Osteoblast (primary cell): Measurements from ENCODE around the gene TTLL5. TPM values are rescaled to one million over a fixed set of nuclear protein-coding genes. Genes with fewer than 3 reads are reported as not detected.

Experiments used
- DNase-seq: peaks from one replicate; pipeline ENCODE4 v3.0.0; 2011; ENCODE audit warnings: low spot score, mixed read lengths; ENCODE audit not compliant: insufficient read length; ENCODE audit errors: missing footprints
- H2AFZ ChIP-seq: 2 replicates; pipeline ENCODE4 v1.6.0; 2011; ENCODE audit warnings: mild to moderate bottlenecking, low read length
- H3K27ac ChIP-seq: 2 replicates; pipeline ENCODE4 v1.5.1; 2011; ENCODE audit warnings: mild to moderate bottlenecking, low read depth, low read length, moderate library complexity
- H3K27me3 ChIP-seq: 2 replicates; pipeline ENCODE4 v1.6.0; 2012; ENCODE audit warnings: mild to moderate bottlenecking, control low read depth, inconsistent platforms, low read length, moderate library complexity; ENCODE audit not compliant: insufficient read depth
- H3K36me3 ChIP-seq: 2 replicates; pipeline ENCODE4 v1.5.1; 2011; ENCODE audit warnings: mild to moderate bottlenecking, low read length, control low read depth, moderate library complexity; ENCODE audit not compliant: insufficient read depth
- H3K4me1 ChIP-seq: 2 replicates; pipeline ENCODE4 v1.5.1; 2011; ENCODE audit warnings: mild to moderate bottlenecking, low read length, control low read depth, moderate library complexity; ENCODE audit not compliant: insufficient read depth
- H3K4me2 ChIP-seq: 2 replicates; pipeline ENCODE4 v1.6.0; 2011; ENCODE audit warnings: mild to moderate bottlenecking, low read length; ENCODE audit not compliant: insufficient read depth
- H3K4me3 ChIP-seq: fragments of 200-600 bp; sonication (generic); 3 replicates; pipeline ENCODE4 v1.5.1; 2012; ENCODE audit warnings: mild to moderate bottlenecking, low read length, inconsistent platforms; ENCODE audit not compliant: insufficient read depth
- H3K79me2 ChIP-seq: 2 replicates; pipeline ENCODE4 v1.6.0; 2012; ENCODE audit warnings: mild to moderate bottlenecking, low read length, control low read depth, inconsistent platforms; ENCODE audit not compliant: insufficient read depth
- H3K9me3 ChIP-seq: 2 replicates; pipeline ENCODE4 v1.5.1; 2011; ENCODE audit warnings: low read depth, low read length, control low read depth
- H4K20me1 ChIP-seq: 2 replicates; pipeline ENCODE4 v1.6.0; 2012; ENCODE audit warnings: mild to moderate bottlenecking, low read length, control low read depth; ENCODE audit not compliant: insufficient read depth
- total RNA-seq: library from RNA; depleted of rRNA; stranded (reverse); fragments of >200 nt; gene quantifications from 2 replicates; pipeline ENCODE4 v1.2.3, GENCODE V29; 2012
- TF ChIP-seq, protein P1 (sequence below): IDR thresholded peaks from 2 replicates; pipeline ENCODE4 v1.5.1; 2011; ENCODE audit warnings: mild to moderate bottlenecking, low read depth, low read length, moderate library complexity; ENCODE audit errors: extremely low read depth

The TTLL5 gene
- total RNA-seq, 1 donor = 30.4 TPM

DNA sequence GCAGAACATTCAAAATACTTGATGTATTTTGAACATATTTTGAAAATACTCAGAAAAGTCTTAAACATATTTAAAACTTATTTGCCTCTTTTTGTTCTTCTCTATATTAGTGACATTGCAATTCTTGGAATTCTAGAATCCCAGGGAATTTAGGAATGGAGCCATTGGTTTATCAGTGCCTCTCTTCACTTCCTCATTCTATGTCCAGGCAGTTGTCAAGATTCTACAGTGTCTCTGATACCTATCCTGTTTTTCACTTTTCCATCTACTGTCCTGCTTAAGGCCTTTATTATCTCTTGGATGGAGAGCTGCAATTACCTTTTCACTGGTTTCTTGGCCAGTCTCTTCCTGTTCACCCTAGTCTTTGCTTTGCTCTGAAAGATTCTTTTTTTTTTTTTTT, 144.6 kb downstream of the TTLL5 start:
- H3K27me3 ChIP-seq = no peaks in the 10 kb centered on the region
- no peak overlapping the region for H3K27ac ChIP-seq
- H3K4me3 ChIP-seq = no peak overlapping the region
- TF ChIP-seq, protein P1, sequence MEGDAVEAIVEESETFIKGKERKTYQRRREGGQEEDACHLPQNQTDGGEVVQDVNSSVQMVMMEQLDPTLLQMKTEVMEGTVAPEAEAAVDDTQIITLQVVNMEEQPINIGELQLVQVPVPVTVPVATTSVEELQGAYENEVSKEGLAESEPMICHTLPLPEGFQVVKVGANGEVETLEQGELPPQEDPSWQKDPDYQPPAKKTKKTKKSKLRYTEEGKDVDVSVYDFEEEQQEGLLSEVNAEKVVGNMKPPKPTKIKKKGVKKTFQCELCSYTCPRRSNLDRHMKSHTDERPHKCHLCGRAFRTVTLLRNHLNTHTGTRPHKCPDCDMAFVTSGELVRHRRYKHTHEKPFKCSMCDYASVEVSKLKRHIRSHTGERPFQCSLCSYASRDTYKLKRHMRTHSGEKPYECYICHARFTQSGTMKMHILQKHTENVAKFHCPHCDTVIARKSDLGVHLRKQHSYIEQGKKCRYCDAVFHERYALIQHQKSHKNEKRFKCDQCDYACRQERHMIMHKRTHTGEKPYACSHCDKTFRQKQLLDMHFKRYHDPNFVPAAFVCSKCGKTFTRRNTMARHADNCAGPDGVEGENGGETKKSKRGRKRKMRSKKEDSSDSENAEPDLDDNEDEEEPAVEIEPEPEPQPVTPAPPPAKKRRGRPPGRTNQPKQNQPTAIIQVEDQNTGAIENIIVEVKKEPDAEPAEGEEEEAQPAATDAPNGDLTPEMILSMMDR = no peak
- H4K20me1 ChIP-seq = no peaks in the 10 kb centered on the region
- DNase-seq = no peak
- H3K9me3 ChIP-seq = no peaks in the 10 kb centered on the region
- no peaks in the 10 kb centered on the region for H3K79me2 ChIP-seq
- no peaks in the 10 kb centered on the region for H3K36me3 ChIP-seq
- H3K4me2 ChIP-seq = no peak overlapping the region
- no peak overlapping the region for H2AFZ ChIP-seq
- no peaks in the 10 kb centered on the region for H3K4me1 ChIP-seq

DNA sequence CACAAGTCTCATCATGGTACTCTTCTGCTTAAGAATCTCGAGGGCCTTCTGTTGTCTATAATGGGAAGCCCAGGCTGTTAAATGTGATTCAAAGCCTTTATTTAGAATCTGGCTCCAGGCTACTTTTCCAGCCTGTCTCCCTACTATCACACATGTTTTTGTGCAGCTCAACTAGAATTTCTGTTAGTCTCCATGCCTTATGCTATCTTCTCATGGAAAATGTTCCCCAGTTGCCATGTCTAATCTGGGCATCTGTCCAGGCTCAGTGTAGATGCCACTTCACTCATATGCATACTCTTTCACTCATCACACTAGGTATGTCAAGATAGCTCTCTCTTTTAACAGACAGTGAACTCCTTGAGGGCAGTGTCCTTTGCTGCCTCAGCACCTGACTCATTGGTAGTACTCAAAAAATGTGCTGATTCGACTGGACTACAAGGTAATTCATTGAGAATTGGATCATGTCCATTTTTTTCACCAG, 145.3 kb downstream of the TTLL5 start:
- no peak overlapping the region for H2AFZ ChIP-seq
- no peaks in the 10 kb centered on the region for H4K20me1 ChIP-seq
- no peak overlapping the region for H3K4me2 ChIP-seq
- H3K4me3 ChIP-seq = no peak overlapping the region
- H3K27me3 ChIP-seq = no peaks in the 10 kb centered on the region
- no peaks in the 10 kb centered on the region for H3K79me2 ChIP-seq
- H3K4me1 ChIP-seq = no peaks in the 10 kb centered on the region
- TF ChIP-seq, protein P1 = no peak
- H3K36me3 ChIP-seq = no peaks in the 10 kb centered on the region
- H3K27ac ChIP-seq = no peak overlapping the region
- peak; percentile 17 for DNase-seq
- H3K9me3 ChIP-seq = no peaks in the 10 kb centered on the region

DNA sequence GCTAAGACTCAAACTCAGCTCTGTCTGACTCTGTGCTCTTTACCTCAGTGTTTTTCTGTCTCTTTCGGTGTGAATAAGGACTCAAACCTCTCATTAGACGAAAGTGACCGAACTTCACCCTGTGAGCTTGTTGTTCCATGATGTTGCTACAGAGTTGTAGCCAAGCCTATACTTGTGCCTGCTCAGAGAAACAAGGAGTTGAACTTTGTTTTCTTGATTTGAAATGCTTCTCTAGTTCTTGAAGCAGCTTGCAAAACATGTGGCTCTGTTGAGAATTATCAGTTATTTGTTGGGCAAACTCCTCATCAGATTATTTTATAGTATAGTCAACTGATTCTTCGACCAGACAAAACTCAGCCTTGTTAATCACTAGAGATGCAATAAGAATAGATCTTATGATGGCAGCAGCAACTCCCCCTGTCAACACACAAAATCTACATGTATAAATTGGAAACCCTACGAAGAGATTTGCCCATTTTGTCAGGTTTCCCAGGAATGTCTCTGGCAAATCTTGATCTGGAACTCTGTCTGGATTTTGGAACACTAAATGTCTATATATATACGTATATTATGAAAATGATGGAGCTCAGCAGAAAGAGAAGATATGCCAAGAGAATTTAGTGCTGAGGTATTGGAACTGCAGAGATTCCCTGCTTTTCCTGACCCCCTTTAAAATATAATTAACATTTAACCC, 146.8 kb downstream of the TTLL5 start:
- H3K4me1 ChIP-seq = no peaks in the 10 kb centered on the region
- no peak for DNase-seq
- H3K4me3 ChIP-seq = no peak overlapping the region
- no peaks in the 10 kb centered on the region for H3K27me3 ChIP-seq
- H4K20me1 ChIP-seq = no peaks in the 10 kb centered on the region
- TF ChIP-seq, protein P1 = no peak
- no peak overlapping the region for H3K4me2 ChIP-seq
- H3K36me3 ChIP-seq = no peaks in the 10 kb centered on the region
- no peak overlapping the region for H2AFZ ChIP-seq
- H3K9me3 ChIP-seq = no peaks in the 10 kb centered on the region
- H3K79me2 ChIP-seq = no peaks in the 10 kb centered on the region
- no peak overlapping the region for H3K27ac ChIP-seq

DNA sequence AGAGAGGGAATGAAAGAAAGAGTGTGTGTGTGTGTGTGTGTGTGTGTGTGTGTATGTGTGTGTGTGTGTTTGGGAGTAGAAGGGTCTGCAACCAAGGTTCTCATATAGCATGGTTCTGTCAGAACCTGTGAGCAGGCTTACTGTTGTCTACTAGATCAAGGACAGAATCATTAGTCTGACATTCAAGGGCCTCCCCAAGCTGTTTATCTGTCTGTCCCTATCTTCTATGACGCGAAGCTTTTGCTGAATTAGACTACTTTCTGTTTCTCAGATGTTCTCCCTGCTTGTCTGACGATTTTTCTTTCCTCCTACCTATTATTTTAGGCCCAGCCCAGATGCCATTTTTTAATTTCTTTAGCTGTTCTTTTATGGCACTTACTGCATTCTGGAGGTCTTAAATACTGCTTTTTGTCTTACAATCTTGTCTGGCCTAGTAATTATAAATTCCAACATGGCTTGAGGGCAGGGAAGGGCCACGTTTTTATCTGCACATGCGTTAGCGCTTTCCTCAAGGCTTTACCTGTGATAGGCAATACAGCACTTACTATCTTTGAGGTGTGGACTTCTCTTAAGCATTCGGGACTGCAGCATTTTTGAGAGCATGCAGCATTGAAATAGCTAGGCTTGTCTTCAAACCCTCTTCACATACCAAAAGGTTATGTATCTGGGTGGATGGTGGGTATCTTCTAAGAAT, 150.2 kb downstream of the TTLL5 start:
- Histone ChIP-seq H3K79me2 (no peaks in the 10 kb centered on the region), H3K4me2 (no peak overlapping the region), H3K4me3 (no peak overlapping the region), H3K27ac (no peak overlapping the region), H3K9me3 (no peaks in the 10 kb centered on the region), H4K20me1 (no peaks in the 10 kb centered on the region), H3K36me3 (no peaks in the 10 kb centered on the region), H3K27me3 (no peaks in the 10 kb centered on the region), H3K4me1 (no peaks in the 10 kb centered on the region), H2AFZ (no peak overlapping the region)
- TF ChIP-seq, protein P1 = no peak
- no peak for DNase-seq
